ENCODE measurements around the gene FAM168A.

GRCh38 chr11:73495731-73496130 lies 102.2 kb downstream of the FAM168A start:
- TF ChIP-seq POLR2A (IDR thresholded peaks at IDR 0.05) (no peak), CTCF (IDR thresholded peaks at IDR 0.05) (no peak)
